ENCODE measurements around the gene CNPY4.
A peak's percentile ranks its signal among the peaks of the same experiment; 100 is the strongest.
"Not testable (repeated sequence)": the region's sequence is repeated elsewhere in the genome, so short reads cannot be mapped to it uniquely, and the experiment has no call there.

CNPY4 gene

DNA sequence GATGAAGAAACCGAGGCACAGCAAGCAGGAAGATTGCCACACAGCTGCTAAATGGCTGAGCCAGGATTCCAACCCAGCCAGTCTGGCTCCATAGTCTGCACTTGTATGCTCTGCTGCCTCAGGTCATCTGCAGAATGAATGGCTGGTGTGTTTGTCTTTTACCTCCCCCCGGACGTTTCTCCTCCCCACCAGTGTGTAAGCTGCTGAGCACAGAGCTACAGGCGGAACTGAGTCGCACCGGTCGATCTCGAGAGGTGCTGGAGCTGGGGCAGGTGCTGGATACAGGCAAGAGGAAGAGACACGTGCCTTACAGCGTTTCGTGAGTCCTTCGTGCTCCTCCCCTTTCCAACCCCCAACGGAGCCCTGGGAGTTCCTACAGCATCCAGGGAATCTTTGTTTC, 2.6 kb downstream of the CNPY4 start:
- DNase-seq: no peak

- DNase-seq: no peak
Observed at GRCh38 chr7:100122568-100122967, 3.1 kb downstream of the CNPY4 start.

DNA sequence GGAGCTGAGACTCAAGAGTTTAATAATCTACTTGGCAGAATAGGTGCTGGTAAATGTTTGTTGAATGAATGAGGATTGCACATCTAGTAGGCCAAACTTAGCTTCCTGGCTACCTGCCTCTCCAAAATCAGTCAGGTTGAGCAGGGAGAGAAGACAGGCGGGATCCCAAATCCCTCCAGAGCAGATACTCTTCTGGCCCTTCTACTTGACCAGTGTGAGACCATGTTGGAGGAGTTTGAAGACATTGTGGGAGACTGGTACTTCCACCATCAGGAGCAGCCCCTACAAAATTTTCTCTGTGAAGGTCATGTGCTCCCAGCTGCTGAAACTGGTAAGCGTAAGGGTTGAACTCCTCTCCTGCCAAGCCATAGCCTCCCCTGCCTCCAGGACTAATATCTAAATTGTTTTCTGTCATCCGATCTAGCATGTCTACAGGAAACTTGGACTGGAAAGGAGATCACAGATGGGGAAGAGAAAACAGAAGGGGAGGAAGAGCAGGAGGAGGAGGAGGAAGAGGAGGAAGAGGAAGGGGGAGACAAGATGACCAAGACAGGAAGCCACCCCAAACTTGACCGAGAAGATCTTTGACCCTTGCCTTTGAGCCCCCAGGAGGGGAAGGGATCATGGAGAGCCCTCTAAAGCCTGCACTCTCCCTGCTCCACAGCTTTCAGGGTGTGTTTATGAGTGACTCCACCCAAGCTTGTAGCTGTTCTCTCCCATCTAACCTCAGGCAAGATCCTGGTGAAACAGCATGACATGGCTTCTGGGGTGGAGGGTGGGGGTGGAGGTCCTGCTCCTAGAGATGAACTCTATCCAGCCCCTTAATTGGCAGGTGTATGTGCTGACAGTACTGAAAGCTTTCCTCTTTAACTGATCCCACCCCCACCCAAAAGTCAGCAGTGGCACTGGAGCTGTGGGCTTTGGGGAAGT, 5.1 kb downstream of the CNPY4 start:
- DNase-seq: no peak

DNA sequence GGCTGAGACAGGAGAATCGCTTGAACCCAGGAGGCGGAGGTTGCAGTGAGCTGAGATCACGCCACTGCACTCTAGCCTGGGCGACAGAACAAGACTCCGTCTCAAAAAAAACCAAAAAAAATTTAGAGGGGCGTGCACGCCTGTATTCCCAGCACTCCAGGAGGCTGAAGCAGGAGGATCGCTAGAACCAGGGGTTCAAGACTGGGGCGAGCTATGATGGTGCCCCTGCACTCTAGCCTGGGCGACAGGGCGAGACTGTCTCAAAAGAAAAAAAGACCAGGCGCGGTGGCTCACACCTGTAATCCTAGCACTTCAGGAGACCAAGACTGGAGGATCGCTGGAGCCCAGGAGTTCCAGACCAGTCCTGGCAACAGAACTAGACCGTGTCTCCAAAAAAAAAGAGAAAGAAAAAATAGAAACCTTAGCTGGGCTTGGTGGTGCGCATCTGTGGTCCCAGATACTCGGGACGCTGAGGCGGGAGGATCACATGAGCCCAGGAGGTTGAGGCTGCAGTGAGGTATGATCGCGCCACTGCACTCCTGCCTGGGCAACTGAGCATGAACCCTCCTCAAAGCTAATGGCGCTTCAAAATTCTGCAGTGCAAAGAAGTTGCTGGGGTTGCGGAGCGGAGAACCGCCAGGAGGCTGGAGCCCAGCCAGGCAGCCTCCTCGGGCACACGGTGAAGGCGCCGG, 7.0 kb downstream of the CNPY4 start:
- no peak for DNase-seq

- peak; percentile 94 for DNase-seq
Observed at GRCh38 chr7:100126931-100127865, 7.8 kb downstream of the CNPY4 start, which contains the start of gene MBLAC1. Gene MBLAC1 (plus strand): TSS chr7:100126967. CDS start chr7:100127396, 429 bp downstream.

DNA sequence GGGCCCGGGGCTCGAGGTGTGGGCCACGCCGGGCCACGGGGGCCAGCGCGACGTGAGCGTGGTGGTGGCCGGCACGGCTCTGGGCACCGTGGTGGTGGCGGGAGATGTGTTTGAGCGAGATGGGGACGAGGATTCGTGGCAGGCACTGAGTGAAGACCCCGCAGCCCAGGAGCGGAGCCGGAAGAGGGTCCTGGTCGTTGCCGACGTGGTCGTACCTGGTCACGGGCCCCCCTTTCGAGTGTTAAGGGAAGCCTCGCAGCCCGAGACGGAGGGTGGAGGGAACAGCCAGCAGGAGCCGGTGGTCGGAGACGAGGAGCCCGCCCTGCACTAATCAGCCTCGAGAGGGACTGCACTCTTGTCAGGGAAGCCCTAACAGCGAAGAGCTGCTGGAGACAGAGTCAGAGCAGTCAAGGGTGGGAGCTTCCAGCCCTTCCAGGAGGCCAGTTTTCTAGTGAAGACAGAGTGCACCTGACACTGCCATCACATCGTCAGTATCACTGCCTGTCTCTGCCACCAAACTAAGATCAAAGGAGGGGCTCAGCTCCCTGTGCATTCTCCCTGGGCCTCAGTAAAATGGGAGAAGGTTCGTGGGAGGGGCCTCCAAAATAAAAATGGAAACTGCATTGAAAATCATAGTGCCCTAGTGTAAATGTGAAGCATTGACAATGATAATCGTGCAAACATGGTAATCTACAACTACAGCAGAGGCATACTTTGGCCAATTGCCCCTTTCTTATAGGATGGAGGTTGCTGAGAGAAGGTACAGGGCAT, 8.6 kb downstream of the CNPY4 start:
- peak; percentile 57 for DNase-seq

- DNase-seq: no peak
Observed at GRCh38 chr7:100128637-100128963, 9.2 kb downstream of the CNPY4 start.

DNA sequence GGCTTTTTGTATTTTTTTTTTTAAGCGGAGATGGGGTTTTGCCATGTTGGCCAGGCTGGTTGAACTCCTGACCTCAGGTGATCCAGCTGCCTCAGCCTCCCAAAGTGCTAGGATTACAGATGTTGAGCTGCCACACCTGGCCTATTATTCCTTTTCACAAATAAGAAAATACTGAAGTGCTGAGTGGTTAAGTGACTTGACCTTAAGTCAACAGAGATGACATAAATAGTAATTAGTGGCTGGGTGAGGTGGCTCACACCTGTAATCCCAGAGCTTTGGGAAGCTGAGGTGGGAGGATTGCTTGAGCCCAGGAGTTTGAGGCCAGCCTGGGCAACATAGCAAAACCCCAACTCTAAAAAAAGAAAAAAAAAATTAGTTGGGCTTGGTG, 10.8 kb downstream of the CNPY4 start:
- DNase-seq: not testable (repeated sequence)

DNA sequence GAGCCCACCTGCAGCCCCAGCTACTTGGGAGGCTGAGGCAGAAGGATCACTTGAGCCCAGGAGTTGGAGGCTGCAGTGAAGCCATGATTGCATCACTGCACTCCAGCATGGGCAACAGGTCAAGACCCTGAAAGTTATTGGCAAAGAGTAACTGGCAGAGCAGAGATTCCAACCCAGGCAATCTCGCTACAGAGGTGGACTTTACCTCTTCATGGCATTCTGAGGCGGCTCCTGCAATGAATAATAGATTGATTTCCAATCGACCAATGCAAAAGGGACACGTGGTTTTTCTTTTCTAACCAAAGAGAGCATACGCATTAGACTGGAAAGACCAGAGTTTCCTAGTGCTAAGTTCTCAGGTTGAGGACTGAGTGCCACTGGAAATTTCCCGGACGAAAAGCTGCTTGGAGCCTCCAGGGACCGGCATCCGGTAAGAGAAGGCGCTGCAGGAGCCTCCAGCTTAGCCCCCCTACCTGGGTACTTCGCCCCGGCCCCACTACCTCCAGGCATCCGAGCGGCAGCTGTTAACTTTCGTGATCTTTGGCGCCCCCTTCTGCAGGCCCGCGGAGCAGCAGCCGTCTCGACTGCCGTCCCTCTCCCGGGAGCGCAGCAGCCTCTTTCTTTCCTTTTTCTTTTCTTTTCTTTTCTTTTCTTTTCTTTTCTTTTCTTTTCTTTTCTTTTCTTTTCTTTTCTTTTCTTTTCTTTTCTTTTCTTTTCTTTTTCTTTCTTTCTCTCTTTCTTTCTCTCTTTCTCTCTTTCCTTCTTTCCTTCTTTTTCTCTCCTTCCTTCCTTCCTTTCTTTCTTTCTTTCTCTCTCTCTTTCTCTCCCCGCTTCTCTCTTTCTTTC, 11.4 kb downstream of the CNPY4 start:
- peak; percentile 77 for DNase-seq

DNA sequence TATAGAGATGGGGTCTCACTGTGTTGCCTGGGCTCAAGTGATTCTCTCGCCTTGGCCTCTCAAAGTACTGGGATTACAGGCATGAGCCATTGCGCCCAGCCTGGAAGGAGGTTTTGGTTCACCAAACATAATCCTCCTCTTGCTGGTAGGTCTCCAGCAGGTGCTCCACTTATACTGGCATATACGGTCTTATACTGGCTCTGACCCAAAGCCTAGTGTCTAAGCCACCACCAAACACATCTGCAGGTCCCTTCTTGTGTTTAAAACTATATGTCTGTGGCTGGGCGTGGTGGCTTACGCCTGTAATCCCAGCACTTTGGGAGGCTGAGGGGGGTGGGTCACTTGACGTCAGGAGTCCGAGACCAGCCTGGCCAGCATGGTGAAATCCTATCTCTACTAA, 12.7 kb downstream of the CNPY4 start:
- DNase-seq: no peak

DNA sequence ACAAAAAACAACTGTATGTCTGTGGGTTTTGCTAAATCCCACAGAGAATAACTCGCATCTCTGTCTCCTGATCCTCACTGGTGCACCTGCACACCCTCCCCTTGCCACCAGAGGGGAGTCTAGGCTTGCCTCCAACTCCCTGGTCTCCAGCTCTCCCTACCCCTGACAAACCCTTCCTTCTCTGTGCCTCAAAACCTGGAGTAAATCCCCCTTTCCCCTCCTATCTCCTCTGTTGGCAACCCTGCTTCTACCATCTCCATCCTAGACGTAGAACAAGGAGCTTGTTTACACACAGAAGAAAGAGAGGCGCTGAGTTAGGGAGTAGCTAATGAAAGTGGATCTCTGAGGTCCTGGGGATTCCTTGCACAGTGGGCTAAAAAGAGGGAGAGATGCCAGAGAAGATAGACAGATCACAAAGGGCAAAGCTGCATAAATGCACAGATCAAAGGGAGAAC, 13.3 kb downstream of the CNPY4 start:
- DNase-seq: peak; percentile 59

DNA sequence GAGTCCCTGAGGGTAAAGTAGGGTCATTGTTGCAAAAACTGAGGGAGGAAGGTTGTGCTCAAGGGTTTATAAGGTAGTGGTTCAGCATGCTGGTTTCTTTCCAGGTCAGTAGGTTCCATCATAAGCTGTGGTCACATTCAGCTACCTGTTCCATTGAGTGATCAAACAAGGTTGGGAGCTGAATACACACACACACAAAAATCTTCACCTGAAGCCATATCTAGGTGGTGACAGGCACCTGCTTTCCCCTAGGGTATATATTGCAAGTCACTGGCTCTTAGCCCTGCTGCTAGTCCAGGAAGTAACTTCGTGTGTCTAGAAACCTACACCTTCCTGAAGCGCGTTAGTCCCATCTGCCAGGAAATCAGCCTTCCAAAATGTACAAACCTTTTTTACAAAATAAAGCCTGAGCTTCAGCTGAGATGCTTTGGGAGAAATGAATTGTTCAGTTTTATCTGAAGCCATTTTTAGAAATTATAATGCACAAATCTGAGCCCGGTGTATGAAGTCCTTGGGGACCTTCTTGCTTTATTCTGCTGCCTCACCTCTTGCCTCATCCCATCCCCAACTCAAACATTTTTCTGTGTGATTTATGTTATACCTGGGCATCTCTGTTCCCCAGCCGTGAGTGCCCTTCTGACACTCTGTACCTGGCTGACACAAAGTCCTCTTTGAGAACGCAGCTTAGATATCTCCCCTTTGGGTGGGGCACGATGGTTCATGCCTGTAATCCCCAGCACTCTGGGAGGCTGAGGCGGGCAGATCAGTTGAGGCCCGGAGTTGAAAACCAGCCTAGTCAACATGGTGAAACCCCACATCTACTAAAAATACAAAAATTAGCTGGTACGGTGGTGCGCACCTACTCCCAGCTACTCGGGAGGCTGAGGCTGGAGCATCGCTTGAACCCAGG, 18.7 kb downstream of the CNPY4 start:
- no peak for DNase-seq

DNA sequence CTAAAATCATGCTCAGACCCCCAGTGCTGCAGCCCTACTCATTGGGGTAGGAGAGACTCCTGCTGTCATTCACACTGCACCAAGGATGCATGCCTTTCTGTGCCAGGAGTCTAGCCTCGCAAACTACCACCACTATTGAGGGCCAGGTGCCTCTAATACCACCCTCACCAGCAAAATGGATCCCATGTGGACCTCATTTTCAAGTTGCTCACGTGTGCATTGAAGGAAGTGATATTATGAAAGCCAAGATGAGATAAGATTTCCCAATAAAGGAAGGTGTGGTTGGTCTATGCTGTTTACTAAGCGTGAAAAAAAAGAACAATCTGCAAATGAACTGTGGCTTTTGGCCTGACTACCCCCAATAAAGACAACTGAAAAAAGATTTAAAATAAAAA, 22.1 kb downstream of the CNPY4 start:
- peak; percentile 11 for DNase-seq

- peak; percentile 6 for DNase-seq
Observed at GRCh38 chr7:100142461-100142860, 23.0 kb downstream of the CNPY4 start.

GRCh38 chr7:100146350-100146749, 26.9 kb downstream of the CNPY4 start:
- DNase-seq: not testable (repeated sequence)

DNA sequence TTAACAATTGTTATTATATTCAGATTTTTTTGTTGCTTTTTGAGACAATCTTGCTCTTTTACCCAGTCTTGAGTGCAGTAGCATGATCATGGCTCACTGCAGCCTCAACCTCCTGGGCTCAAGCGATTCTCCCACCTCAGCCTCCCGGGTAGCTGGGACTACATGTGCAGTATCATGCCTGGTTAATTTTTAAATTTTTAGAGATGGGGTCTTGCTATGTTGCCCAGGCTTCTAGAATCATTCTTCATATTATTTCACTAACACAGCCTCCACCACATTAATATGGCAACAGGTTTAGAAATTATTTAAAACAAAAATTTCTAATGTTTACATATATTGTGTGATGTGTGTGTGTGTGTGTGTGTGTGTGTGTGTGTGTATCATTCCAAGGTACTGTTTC, 27.8 kb downstream of the CNPY4 start:
- peak; percentile 14 for DNase-seq

DNA sequence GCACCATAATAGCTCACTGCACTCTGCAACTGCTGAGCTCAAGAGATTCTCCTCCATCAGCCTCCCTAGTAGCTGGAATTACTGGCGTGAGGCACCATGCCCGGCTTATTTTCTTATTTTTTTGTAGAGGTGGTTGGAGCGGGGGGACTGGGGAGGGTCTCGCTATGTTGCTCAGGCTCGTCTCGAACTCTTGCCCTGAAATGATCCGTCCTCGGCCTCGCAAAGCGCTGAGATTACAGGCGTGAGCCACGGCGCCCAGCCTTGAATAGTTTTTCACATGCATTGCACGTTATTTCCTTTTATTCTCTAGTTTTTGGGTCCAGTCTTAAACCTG, 28.8 kb downstream of the CNPY4 start:
- no peak for DNase-seq

DNA sequence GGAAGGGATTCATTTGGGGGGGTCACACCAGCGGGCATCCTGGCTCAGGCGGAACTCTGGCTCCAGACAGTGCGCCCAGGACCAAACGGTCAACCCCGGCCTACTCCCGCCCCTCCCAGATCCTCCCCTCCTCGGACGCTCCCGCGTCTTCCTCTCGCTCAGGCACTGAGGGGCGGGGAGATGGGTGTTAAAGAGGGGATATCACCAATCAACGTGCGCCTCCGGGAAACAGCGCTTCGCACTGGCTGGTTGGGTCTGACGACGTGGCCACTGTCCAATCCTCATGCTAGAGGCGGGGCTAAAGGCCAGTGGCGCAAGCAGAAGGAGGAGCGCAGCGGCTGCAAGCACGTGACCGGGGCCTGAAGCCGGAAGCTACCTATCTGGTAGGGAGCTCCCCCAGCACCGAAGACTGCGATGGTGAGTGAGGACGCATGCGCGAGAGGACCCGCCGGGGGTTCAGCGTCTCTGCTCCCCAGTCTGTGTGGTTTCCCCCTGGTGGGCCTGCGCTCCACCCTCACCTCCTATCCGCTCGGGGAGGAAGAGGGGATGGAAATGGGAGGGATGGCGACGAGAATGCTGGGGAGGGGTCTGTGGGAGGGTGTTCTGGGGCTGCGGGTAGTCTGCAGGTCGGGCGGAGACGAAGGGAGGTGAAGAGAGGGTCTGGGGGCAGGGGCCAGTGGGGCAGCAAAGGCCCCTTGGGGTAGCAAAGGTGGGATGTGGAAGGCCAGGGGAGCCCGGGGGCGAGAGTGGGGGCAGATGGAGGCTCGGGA, 29.3 kb downstream of the CNPY4 start, which contains the start of gene LAMTOR4:
TSS of gene LAMTOR4 (plus strand) at position 360 of the 770 bp plus-strand sequence. CDS start at position 415, 55 bp downstream.
- peak; percentile 99 for DNase-seq

DNA sequence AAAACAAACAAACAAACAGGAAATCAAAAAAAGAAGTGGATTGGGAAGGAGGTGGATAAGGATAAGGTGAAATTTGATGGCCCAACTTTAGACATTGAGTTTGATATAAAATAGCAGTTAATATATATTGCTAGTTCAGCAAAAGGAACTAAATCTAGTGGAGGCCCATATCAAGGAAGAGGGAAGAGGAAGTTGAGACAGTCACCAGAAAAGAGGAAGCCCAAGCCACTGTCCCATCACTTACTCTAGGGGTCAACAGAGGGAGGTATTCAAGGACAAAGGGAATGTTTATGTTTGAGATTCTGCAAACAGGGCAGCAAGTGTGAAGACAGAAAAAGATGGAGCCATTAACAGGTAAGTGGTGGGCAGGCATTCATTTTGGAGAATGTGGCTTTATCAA, 33.0 kb downstream of the CNPY4 start:
- DNase-seq: peak; percentile 2
